ENCODE results near the gene ZNF512.
A peak's percentile ranks its signal among the peaks of the same experiment; 100 is the strongest.

ZNF512 gene

DNA sequence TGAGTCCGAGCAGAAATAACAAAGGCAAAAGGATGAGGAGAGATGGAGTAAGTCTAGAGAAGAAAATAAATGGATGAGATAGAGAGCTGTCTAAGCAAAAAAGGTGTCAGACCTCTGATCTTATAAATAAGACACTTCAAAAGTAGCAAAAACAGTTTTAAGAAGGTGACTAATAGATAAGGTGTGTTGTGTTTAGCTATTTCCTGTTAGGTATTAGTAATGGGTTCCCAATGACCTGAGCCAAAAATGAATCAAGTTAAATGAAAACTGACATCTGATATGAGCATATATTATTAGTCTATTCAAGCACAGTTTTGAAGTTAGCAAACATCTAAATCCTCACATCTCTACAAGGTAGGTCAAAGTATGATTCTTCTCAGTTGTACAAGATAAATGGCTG is 69.9 kb downstream of the ZNF512 start:
- H3K4me3 ChIP-seq (ENCODE audit: low read depth, low read length) = no peak overlapping the region
- no peak overlapping the region for H2AFZ ChIP-seq (ENCODE audit: low read length, unreplicated experiment)
- peaks cover 22% of the 10 kb centered on the region for H3K4me1 ChIP-seq (ENCODE audit: control insufficient read depth, insufficient read depth, low read length, unreplicated experiment)
- no peaks in the 10 kb centered on the region for H3K27me3 ChIP-seq (ENCODE audit: insufficient read depth, low read length)
- no peaks in the 10 kb centered on the region for H3K79me2 ChIP-seq (ENCODE audit: control insufficient read depth, insufficient read depth, low read length, unreplicated experiment)
- H3K27ac ChIP-seq (ENCODE audit: low read depth, low read length) = peak overlapping the region; percentile 8; the same call in 1 of the 2 replicates
- H3K36me3 ChIP-seq (ENCODE audit: insufficient read depth, low read length) = peaks cover 55% of the 10 kb centered on the region

DNA sequence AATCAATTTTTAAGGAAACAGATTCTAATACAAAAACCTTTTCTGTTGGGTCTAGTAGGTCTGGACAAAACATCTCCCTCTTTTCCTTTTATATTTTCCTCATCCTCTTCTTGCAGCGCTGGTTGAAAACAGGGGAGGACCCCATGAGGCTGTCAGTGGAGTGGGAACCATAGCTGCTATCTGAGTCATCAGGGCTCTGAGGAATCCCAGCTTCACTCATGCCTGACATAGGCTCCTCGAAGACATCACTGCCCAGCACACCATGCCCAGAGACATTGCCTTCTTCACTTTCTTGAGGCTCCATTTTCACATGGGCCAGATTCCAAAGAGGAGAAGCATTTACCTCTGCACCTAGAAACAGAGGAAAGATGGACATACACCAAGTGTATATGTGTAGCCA is 70.6 kb downstream of the ZNF512 start:
- Histone ChIP-seq H3K4me3 (ENCODE audit: low read depth, low read length) (no peak overlapping the region), H2AFZ (ENCODE audit: low read length, unreplicated experiment) (no peak overlapping the region), H3K36me3 (ENCODE audit: insufficient read depth, low read length) (peaks cover 55% of the 10 kb centered on the region), H3K79me2 (ENCODE audit: control insufficient read depth, insufficient read depth, low read length, unreplicated experiment) (no peaks in the 10 kb centered on the region), H3K4me1 (ENCODE audit: control insufficient read depth, insufficient read depth, low read length, unreplicated experiment) (peaks cover 22% of the 10 kb centered on the region), H3K27me3 (ENCODE audit: insufficient read depth, low read length) (no peaks in the 10 kb centered on the region), H3K27ac (ENCODE audit: low read depth, low read length) (peak overlapping the region; percentile 8; the same call in 1 of the 2 replicates)

DNA sequence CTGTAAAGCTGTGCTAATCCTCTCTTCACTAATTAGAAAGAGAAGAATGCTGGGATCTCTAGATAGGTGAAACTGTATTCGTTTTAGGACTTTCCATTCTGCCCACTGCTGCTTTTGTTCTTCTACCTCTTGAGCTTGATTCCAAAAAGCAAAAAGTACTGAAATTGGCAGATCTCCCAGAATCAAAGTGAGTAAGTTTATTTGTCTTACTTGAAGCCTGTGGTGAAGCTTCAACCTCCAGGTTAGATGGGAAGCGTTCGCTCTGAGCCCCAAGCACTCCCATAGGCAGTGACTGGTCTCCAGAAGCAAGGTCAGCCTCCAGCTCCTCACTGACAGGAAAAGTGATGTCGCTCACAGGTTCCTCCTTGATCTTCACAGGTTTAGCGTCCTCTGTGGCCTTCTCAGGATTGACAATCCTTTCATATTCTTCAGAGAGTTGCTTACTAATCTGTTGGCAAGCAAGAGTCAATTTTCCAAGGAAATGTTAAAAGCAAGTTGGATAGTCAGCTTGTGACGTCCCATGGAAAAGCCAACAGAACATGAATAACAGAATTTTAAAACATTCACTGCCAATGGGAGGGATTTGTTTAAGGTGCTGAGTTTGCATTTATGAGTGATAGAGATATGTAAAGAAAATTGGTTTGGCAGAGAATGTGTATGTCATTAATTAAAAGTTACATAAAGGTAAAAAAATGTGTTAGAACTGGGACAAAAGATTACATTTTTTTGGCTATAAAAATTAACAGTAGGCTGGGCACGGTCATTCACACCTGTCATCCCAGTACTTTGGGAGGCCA is 72.5 kb downstream of the ZNF512 start:
- Histone ChIP-seq H3K36me3 (ENCODE audit: insufficient read depth, low read length) (peaks cover 56% of the 10 kb centered on the region), H3K79me2 (ENCODE audit: control insufficient read depth, insufficient read depth, low read length, unreplicated experiment) (peaks cover 3% of the 10 kb centered on the region), H2AFZ (ENCODE audit: low read length, unreplicated experiment) (no peak overlapping the region), H3K4me3 (ENCODE audit: low read depth, low read length) (no peak overlapping the region), H3K27me3 (ENCODE audit: insufficient read depth, low read length) (no peaks in the 10 kb centered on the region), H3K4me1 (ENCODE audit: control insufficient read depth, insufficient read depth, low read length, unreplicated experiment) (peaks cover 22% of the 10 kb centered on the region), H3K27ac (ENCODE audit: low read depth, low read length) (no peak overlapping the region)

DNA sequence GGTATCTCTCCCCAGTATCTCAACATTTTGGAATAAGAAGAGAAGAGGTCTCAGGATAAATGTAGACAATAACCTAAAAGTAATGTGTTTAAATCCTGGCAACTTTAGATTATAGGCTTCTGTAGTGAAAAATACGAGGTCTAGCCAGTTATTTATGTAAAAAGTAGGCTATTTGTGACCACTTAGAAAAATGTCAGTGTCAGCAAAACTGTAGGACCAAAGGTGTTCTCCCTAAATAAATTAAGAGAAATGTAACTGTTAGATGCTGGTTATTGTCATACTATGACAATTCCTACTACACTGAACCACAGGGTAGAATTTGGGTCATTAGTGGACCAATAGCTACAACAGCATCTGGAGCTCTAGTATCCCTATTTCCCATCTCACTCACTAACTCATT is 78.5 kb downstream of the ZNF512 start:
- no peaks in the 10 kb centered on the region for H3K27me3 ChIP-seq (ENCODE audit: insufficient read depth, low read length)
- peaks cover 37% of the 10 kb centered on the region for H3K36me3 ChIP-seq (ENCODE audit: insufficient read depth, low read length)
- no peak overlapping the region for H2AFZ ChIP-seq (ENCODE audit: low read length, unreplicated experiment)
- no peak overlapping the region for H3K27ac ChIP-seq (ENCODE audit: low read depth, low read length)
- peaks cover 18% of the 10 kb centered on the region for H3K4me1 ChIP-seq (ENCODE audit: control insufficient read depth, insufficient read depth, low read length, unreplicated experiment)
- H3K4me3 ChIP-seq (ENCODE audit: low read depth, low read length) = no peak overlapping the region; the same call in 1 of the 2 replicates
- peaks cover 49% of the 10 kb centered on the region for H3K79me2 ChIP-seq (ENCODE audit: control insufficient read depth, insufficient read depth, low read length, unreplicated experiment)

DNA sequence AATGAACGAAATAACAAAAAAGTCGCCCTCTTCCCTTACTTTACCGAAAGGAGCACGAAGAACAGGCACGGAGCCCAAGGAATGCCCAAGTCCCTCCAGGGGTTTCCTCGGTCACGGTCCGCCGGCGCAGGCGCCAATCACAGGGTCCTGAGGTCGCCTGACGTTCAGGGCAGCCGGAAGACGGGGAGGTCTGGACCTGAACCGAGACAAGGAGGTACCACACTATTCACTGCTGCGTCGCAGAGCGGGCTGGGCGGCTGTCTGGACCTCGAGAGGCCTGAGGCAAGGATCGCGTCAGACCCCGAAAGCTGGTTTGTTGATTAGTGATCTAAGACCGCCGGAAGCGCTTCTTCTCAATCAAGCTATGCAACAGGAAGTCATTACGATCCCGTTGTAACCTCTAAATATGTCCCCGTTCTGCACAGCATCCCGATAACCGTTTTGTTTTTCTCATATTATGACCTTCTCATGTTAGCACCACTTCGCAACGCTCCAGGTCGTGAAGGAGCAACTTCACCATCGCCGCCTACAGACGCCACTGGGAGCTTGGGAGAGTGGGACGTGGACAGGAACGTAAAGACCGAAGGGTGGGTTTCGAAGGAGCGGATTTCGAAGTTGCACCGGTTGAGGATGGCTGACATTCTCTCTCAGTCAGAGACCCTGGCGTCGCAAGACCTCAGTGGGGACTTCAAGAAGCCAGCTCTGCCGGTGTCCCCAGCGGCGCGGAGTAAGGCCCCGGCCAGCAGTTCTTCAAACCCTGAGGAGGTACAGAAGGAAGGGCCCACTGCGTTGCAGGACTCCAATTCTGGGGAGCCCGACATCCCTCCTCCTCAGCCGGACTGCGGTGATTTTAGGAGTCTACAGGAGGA is 80.7 kb downstream of the ZNF512 start, which contains the start of the genes SLC4A1AP and SUPT7L:
Gene SLC4A1AP (plus strand): TSS at position 605 of the 869 bp plus-strand sequence. CDS start 26 bp downstream, at position 631.
Gene SUPT7L (minus strand): TSS at position 330 of the 869 bp plus-strand sequence. CDS start 1,422 bp downstream, outside the sequence.
- Histone ChIP-seq H3K27me3 (ENCODE audit: insufficient read depth, low read length) (no peaks in the 10 kb centered on the region), H3K4me1 (ENCODE audit: control insufficient read depth, insufficient read depth, low read length, unreplicated experiment) (peaks cover 24% of the 10 kb centered on the region), H3K4me3 (ENCODE audit: low read depth, low read length) (peak within 1 kb of the TSS; percentile 92), H3K36me3 (ENCODE audit: insufficient read depth, low read length) (peaks cover 31% of the 10 kb centered on the region), H2AFZ (ENCODE audit: low read length, unreplicated experiment) (peak within 1 kb of the TSS; percentile 34), H3K79me2 (ENCODE audit: control insufficient read depth, insufficient read depth, low read length, unreplicated experiment) (peaks cover 54% of the 10 kb centered on the region), H3K27ac (ENCODE audit: low read depth, low read length) (peak within 1 kb of the TSS; percentile 88)

DNA sequence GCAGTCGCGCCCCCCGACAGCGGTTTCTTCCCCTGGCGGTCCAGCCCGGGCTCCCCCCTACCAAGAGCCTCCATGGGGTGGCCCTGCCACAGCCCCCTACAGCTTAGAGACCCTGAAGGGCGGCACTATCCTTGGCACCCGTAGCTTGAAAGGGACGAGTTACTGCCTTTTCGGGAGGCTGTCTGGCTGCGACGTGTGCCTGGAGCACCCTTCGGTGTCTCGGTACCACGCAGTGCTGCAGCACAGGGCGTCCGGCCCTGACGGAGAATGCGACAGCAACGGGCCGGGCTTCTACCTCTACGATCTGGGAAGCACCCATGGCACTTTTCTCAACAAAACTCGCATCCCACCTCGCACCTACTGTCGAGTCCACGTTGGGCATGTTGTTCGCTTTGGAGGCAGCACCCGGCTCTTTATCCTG is 81.3 kb downstream of the ZNF512 start:
- Histone ChIP-seq H3K4me3 (ENCODE audit: low read depth, low read length) (peak overlapping the region; percentile 92), H3K4me1 (ENCODE audit: control insufficient read depth, insufficient read depth, low read length, unreplicated experiment) (peaks cover 24% of the 10 kb centered on the region), H3K36me3 (ENCODE audit: insufficient read depth, low read length) (peaks cover 30% of the 10 kb centered on the region), H3K27ac (ENCODE audit: low read depth, low read length) (peak overlapping the region; percentile 88; the same call in 1 of the 2 replicates), H2AFZ (ENCODE audit: low read length, unreplicated experiment) (peak overlapping the region; percentile 34), H3K79me2 (ENCODE audit: control insufficient read depth, insufficient read depth, low read length, unreplicated experiment) (peaks cover 53% of the 10 kb centered on the region), H3K27me3 (ENCODE audit: insufficient read depth, low read length) (no peaks in the 10 kb centered on the region)

DNA sequence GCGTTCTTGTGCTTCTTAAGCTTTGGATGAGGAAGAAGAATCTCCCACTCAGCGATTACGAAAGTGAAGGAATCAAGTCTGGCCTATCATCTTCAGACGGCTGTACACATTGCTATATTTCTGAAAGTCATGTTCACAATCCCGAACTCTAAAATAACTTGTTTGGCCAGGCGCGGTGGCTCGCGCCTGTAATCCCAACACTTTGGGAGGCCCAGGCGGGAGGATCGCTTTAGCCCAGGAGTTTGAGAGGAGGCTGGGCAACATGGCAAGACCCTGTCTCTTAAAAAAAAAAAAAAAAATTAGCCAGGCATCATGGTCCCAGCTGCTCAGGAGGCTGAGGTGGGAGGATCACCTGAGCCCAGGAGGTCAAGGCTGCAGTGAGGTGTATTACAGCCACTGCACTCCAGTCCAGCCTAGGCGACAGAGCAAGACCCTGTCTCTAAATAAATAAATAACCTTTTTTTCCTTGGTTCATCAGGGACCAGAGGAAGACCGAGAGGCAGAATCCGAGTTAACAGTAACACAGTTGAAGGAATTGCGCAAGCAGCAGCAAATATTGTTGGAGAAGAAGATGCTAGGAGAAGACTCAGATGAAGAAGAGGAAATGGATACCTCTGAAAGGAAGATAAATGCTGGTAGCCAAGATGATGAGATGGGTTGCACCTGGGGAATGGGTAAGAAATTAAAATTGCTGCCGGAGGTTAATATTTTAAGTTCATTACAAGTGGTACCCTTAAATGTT is 82.0 kb downstream of the ZNF512 start:
- Histone ChIP-seq H3K4me1 (ENCODE audit: control insufficient read depth, insufficient read depth, low read length, unreplicated experiment) (peaks cover 24% of the 10 kb centered on the region), H3K4me3 (ENCODE audit: low read depth, low read length) (peak overlapping the region; percentile 92), H3K27me3 (ENCODE audit: insufficient read depth, low read length) (no peaks in the 10 kb centered on the region), H3K79me2 (ENCODE audit: control insufficient read depth, insufficient read depth, low read length, unreplicated experiment) (peaks cover 51% of the 10 kb centered on the region), H3K36me3 (ENCODE audit: insufficient read depth, low read length) (peaks cover 28% of the 10 kb centered on the region), H3K27ac (ENCODE audit: low read depth, low read length) (no peak overlapping the region), H2AFZ (ENCODE audit: low read length, unreplicated experiment) (peak overlapping the region; percentile 34)

DNA sequence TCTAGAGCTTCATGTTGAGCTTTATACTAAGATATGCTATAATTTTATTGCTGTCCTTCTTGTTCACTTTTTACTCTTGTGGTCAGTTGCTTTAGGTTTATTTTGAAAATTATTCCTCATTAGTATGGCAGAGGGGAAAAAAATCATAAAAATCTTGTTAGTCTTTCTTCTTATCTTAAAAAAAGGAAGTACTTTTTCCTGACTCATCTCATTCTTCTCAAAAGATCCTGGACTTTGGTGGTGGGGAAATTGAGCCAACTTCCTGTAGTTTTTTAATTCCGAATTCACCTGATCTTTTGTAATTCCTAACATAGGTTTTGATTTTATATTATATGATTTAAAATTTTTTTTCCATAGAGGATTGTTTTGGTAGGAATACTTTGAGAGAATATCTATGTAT is 84.6 kb downstream of the ZNF512 start:
- peaks cover 15% of the 10 kb centered on the region for H3K4me1 ChIP-seq (ENCODE audit: control insufficient read depth, insufficient read depth, low read length, unreplicated experiment)
- peak overlapping the region; percentile 17 for H3K27ac ChIP-seq (ENCODE audit: low read depth, low read length)
- peaks cover 18% of the 10 kb centered on the region for H3K36me3 ChIP-seq (ENCODE audit: insufficient read depth, low read length)
- no peak overlapping the region for H2AFZ ChIP-seq (ENCODE audit: low read length, unreplicated experiment)
- peaks cover 35% of the 10 kb centered on the region for H3K79me2 ChIP-seq (ENCODE audit: control insufficient read depth, insufficient read depth, low read length, unreplicated experiment)
- no peak overlapping the region for H3K4me3 ChIP-seq (ENCODE audit: low read depth, low read length)
- no peaks in the 10 kb centered on the region for H3K27me3 ChIP-seq (ENCODE audit: insufficient read depth, low read length)

DNA sequence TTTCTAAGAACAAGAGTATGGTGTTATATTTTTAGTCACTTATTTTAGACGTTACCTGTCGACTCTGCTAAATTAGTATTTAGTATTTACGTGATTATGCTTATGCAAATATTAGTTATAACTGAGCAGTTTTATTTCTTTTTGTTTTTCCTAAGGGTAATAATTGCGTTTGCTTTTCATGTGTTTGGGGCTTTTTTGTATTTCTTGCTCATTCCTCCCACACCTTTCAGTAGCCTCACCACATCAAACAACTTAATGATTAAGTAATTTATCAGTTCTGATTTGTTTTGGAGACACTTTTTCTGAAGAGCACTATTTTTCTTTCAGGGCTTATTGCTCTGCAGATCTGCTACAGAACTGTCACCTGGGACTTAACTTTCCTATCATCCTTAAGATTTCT is 88.4 kb downstream of the ZNF512 start:
- Histone ChIP-seq H2AFZ (ENCODE audit: low read length, unreplicated experiment) (no peak overlapping the region), H3K4me1 (ENCODE audit: control insufficient read depth, insufficient read depth, low read length, unreplicated experiment) (peaks cover 6% of the 10 kb centered on the region), H3K27ac (ENCODE audit: low read depth, low read length) (no peak overlapping the region), H3K4me3 (ENCODE audit: low read depth, low read length) (no peak overlapping the region), H3K36me3 (ENCODE audit: insufficient read depth, low read length) (peaks cover 28% of the 10 kb centered on the region), H3K27me3 (ENCODE audit: insufficient read depth, low read length) (no peaks in the 10 kb centered on the region), H3K79me2 (ENCODE audit: control insufficient read depth, insufficient read depth, low read length, unreplicated experiment) (peaks cover 8% of the 10 kb centered on the region)

Data from ACC112 (cell line).